Measurements from ENCODE around the gene NDUFS2. TPM values are rescaled to one million over a fixed set of nuclear protein-coding genes. Genes with fewer than 3 reads are reported as not detected.

NDUFS2 gene
- total RNA-seq, 1 donor, result 106 TPM

Other genes starting within 250 kb of the NDUFS2 start
- gene ITLN2, start 247.6 kb upstream of the NDUFS2 start, total RNA-seq, result not detected
- gene F11R, start 181.2 kb upstream of the NDUFS2 start, total RNA-seq, result 98.0 TPM
- 76.2 TPM for gene TSTD1, start 163.4 kb upstream of the NDUFS2 start, total RNA-seq
- gene USF1, start 156.4 kb upstream of the NDUFS2 start, total RNA-seq, result 134 TPM
- 94.5 TPM for gene ARHGAP30, start 132.5 kb upstream of the NDUFS2 start, total RNA-seq
- under 0.01 TPM for gene NECTIN4, start 112.8 kb upstream of the NDUFS2 start, total RNA-seq
- gene KLHDC9, start 104.0 kb upstream of the NDUFS2 start, total RNA-seq, result 2.4 TPM
- gene PFDN2, start 84.3 kb upstream of the NDUFS2 start, total RNA-seq, result 21.8 TPM
- 53.3 TPM for gene NIT1, start 84.3 kb upstream of the NDUFS2 start, total RNA-seq
- gene DEDD, start 69.7 kb upstream of the NDUFS2 start, total RNA-seq, result 59.2 TPM
- gene UFC1, start 48.4 kb upstream of the NDUFS2 start, total RNA-seq, result 173 TPM
- gene USP21, start 42.9 kb upstream of the NDUFS2 start, total RNA-seq, result 21.8 TPM
- 29.9 TPM for gene PPOX, start 35.9 kb upstream of the NDUFS2 start, total RNA-seq
- 28.5 TPM for gene B4GALT3, start 24.9 kb upstream of the NDUFS2 start, total RNA-seq
- under 0.01 TPM for gene ADAMTS4, start 3.3 kb upstream of the NDUFS2 start, total RNA-seq
- gene FCER1G, start 12.9 kb downstream of the NDUFS2 start, total RNA-seq, result 5.1 TPM
- not detected for gene APOA2, start 21.3 kb downstream of the NDUFS2 start, total RNA-seq
- 21.5 TPM for gene TOMM40L, start 23.7 kb downstream of the NDUFS2 start, total RNA-seq
- not detected for gene NR1I3, start 35.8 kb downstream of the NDUFS2 start, total RNA-seq
- 0.81 TPM for gene PCP4L1, start 56.4 kb downstream of the NDUFS2 start, total RNA-seq
- gene MPZ, start 107.6 kb downstream of the NDUFS2 start, total RNA-seq, result 3.5 TPM
- 32.6 TPM for gene SDHC, start 112.0 kb downstream of the NDUFS2 start, total RNA-seq
- gene CFAP126, start 165.5 kb downstream of the NDUFS2 start, total RNA-seq, result 1.3 TPM